Activated CD4-positive, alpha-beta T cell treated with anti-CD3 and anti-CD28 coated beads, Interleukin-2, amount 50 U/mL, for 48 hours (primary cell): ENCODE data around the gene CCDC88C.
"Not testable (repeated sequence)": the region's sequence is repeated elsewhere in the genome, so short reads cannot be mapped to it uniquely, and the experiment has no call there.

Experiments
- DNase-seq, 2 experiments: peaks; one replicate each; pipeline ENCODE4 v3.0.0-alpha.2; 2020

Gene CCDC88C

DNA sequence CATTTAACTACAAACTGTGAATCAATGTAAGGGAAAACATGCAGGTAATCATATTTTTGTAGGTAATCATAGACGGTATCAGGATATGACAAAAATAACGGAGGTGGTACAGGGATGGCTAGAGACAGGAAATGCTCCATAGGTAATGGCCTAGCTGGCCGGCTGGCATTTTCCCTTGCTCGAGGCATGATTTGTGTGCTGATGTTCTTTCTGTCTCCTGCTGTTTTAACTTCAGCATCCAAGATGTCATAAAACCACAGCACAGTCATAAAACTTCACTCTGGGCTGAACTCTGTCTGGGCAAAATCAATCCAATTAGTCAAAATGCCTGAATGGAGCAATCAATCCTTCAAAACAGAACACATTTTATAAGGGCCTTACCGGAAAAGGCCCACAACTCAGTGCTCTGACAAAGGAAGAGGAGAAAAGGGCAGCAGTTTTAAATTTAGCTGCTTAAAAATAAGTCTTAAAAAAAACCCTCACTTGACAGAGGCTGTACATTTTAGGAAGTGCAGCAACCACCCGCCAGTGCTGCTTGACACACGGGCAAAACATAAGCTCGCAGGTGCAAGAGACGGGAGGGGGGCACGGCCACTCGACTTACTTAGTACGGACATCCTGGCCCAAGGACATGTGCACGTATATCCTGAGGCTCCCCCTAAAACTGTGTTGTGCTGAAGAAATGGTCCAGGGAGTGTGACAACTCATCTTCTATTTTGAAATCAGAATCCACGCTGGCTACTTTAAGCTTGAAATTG lies 132.7 kb downstream of the CCDC88C start:
- DNase-seq = no peak

- DNase-seq = no peak
Measured at GRCh38 chr14:91284146-91284790, 133.4 kb downstream of the CCDC88C start.

GRCh38 chr14:91283666-91284065 lies 134.0 kb downstream of the CCDC88C start:
- DNase-seq = no peak

DNA sequence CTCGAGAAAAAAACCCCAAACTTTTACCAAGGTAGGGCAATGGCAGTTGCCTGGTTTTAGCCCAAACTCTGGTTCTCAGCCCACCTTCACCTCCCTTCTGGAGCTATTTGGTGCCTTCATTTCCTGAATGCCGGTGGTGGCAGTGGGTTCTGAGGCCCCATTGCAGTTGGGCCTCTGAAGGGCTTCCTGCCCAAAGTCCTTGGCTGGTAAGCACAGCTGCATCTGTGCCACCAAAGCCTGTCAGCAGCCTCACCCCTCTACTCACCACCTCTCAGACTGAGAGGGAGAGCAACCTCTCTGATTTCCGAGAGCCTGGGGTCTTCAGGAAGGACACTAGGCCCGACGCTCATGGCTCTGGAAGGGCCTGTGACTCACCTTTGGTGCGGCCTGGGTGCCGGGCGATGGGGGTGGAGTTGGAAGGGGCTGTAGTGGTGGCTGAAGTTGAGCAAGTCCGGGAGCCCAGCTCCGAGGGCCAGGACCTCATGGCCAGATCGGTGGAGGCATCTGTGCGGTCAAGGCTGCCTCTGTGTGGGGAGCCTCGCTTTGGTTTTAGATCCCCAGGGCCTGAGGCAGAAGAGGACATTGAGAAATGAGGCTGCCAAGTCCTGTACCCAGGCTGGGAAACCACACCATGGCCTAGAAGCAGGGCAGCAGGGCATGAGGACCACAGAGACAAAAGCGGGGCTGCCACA lies 134.5 kb downstream of the CCDC88C start:
- no peak for DNase-seq

GRCh38 chr14:91281346-91281745 lies 136.3 kb downstream of the CCDC88C start:
- no peak for DNase-seq

GRCh38 chr14:91280129-91280528 lies 137.5 kb downstream of the CCDC88C start:
- no peak for DNase-seq

DNA sequence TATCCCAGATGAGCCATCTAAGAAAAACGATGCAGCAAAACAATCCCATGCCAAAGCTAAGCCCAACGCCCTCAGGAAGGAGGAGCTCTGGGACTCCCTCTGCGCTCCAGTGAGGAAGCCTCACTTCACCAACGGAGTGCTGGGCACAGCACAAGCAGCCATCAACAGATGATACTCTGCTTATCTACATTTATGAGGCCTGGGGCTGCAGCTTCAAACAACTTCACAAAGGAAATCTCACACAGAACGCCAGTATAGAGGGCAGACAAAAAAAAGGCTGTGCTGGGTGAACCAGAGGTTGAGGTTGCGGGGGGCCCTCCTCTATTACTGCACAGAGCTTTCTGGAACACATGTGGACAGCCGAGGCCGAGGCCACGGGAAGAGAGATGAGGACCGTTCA lies 138.3 kb downstream of the CCDC88C start:
- DNase-seq = no peak

GRCh38 chr14:91278383-91278715 lies 139.3 kb downstream of the CCDC88C start:
- DNase-seq = no peak

- DNase-seq = no peak
Measured at GRCh38 chr14:91277546-91278382, 139.9 kb downstream of the CCDC88C start.

- no peak for DNase-seq
Measured at GRCh38 chr14:91274796-91275195, 142.8 kb downstream of the CCDC88C start.

DNA sequence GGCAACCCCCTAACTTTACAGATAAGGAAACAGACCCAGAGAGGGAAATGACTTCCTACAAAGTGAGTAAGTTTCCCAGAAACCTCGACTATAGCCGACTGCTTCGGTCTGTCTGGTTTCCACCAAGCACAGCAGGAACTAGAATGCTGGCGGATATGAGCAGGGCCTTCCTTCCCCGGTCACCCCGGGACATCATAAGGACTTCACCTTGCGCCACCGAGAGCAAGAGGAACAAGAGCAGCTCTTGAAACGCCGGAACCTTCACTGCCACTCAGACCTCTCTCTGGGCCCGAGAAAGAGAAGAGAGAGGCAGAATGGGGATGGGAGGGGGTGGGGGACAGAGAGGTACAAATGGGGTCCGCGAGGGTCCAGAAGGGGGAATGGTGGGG lies 143.7 kb downstream of the CCDC88C start:
- DNase-seq = no peak

DNA sequence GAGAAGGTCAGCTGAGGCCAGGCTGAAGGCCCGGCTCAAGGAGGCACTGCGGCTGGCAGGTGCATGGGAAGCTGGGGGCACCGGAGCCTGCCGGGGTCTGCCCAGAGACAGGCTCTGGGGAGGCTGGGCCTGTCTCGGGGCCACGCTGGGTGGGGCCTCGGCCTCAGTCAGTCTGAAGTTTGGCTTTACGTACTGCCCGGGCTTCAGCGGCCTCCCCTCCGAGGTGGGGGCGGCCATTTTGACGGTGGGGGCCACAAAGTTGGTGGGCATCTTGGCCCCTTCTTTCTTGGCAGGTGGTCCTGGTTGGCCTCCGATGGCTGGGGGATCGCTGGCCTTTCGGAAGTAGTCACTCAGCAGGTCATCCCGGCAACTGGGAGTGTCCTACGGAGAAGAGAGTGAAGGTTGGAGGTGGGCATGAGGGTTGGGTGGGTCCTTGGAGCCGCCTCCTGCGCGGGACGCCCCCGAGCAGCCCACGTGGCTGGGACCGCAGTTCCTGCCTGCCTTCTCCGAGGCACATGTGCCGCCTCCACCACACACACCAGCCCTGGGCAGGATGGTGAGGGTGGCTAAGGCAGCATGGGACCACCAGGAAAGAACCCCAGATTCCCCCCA lies 144.2 kb downstream of the CCDC88C start:
- no peak for DNase-seq

DNA sequence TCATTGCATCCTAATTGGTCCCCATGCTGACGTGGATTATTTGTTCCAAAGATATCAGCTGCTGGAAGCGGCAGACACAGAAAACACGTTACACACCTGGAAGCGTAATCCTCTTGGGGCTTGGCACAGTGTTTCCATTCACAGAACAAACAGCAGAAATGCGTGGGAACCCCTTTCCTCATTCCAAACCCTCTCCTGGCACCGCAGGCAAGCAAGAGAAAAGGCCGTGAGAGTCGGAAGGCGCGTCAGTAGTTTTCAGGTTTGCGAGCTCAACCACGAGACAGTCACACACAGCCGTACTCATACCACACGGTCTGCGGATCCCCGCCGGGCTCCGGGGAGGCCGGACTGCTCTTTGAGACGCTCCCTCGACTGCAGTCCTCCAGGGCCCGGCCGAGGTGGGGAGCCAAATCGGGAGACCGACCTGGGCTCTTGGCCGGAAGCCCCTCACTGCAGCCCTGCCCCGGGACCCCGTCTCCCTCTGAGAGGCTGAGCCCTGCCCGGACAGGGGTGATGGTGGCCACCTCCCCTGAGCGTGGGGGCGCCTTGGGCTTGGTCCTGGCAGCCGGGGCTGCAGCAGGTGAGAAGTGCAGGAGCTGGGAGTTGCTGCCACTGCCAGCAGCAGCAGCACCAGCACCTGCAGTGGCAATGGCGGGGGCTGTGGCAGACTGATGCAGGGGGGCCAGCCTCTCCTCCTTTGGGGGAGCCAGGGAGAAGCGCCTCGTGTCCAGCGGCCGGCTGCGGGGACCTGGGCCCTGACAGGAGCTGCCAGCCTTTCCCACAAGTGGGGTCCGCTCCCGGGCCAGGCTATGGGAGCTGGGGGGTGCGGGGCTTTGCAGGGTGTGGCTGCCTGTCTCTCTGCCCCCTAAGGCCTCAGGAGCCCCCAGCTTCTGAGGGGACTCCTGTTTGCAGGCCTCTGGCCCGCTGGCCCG lies 145.0 kb downstream of the CCDC88C start:
- no peak for DNase-seq

- no peak for DNase-seq
Measured at GRCh38 chr14:91271639-91272038, 146.0 kb downstream of the CCDC88C start.

GRCh38 chr14:91270619-91271018 lies 147.0 kb downstream of the CCDC88C start:
- no peak for DNase-seq

DNA sequence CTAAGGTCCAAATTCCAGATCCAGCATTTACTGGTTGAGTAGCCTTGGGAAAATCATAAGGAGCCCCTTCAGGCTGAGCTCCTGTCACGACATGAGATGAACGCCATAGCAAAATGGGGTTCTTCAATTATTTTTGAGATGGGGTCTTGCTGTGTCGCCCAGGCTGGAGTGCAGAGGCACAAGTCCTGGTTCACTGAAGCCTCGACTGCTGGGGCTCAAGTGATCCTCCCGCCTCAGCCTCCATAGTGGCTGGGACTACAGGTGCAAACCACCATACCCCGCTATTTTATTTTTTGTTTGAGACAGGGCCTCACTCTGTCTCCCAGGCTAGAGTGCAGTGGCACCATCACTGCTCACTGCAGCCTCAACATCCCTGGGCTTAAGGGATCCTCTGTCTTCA lies 147.4 kb downstream of the CCDC88C start:
- no peak for DNase-seq

GRCh38 chr14:91269076-91269991 lies 148.3 kb downstream of the CCDC88C start:
- no peak for DNase-seq

- DNase-seq = no peak
Measured at GRCh38 chr14:91267965-91268437, 149.6 kb downstream of the CCDC88C start.

DNA sequence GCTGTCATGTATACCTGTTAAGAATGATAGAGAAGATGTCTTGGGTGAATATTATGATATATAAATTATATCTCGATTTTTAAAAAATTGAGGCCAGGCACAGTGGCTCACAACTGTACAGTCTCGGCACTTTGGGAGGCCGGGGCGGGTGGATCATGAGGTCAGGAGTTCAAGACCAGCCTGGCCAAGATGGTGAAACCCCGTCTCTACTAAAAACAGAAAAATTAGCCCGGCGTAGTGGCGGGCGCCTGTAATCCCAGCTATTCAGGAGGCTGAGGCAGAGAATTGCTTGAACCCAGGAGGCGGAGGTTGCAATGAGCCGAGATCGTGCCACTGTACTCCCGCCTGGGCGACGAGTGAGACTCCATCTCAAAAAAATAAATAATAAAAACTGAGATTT lies 151.3 kb downstream of the CCDC88C start:
- not testable (repeated sequence) for DNase-seq

DNA sequence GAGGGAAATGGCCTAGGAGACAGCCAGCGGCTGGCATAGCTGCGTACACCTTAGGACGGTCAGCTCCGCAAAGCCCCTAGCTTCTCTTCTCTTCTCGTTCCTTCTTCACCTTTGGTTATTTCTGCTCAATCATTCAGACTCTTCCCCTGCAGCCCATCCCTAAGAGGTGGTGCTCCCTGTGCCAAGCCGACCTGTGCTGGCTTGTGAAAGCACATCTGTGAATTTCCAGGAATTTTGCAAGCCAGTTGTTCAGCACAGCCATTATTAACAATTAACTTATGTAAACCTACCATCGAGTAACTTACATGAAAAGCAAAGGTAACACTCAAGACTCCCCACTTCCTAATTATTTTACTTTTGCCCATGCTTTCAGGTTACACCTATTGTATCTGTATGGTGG lies 152.2 kb downstream of the CCDC88C start:
- no peak for DNase-seq
